Vagina (tissue), 2 donors: Measurements from ENCODE around the gene CLRN3.

Experiments used
- CTCF ChIP-seq, 3 experiments: fragments of 450-650 bp in 2 of 3; fragments of 200-600 bp in 1 of 3; sonication (generic) in 1 of 3; IDR thresholded peaks; one replicate each; pipeline ENCODE4 v1.5.1; 2017 to 2019; ENCODE audit warnings: antibody characterized with exemption in 3 of 3, mild to moderate bottlenecking in 2 of 3, moderate library complexity in 2 of 3
- POLR2A ChIP-seq, 2 donors: fragments of 450-650 bp; IDR thresholded peaks; one replicate each; pipeline ENCODE4 v1.6.1; 2017; ENCODE audit warnings: antibody characterized with exemption in 2 of 2, mild to moderate bottlenecking in 2 of 2, moderate library complexity in 2 of 2
- POLR2AphosphoS5 ChIP-seq, 2 donors: sonication (generic); formaldehyde crosslinking; IDR thresholded peaks; one replicate each; pipeline ENCODE4 v1.9.0; 2017; ENCODE audit warnings: antibody characterized with exemption in 2 of 2, mild to moderate bottlenecking in 2 of 2, low read depth in 1 of 2; ENCODE audit not compliant: insufficient read depth in 1 of 2

GRCh38 chr10:127884501-127884900 lies 8.2 kb downstream of the CLRN3 start:
- TF ChIP-seq CTCF (IDR thresholded peaks at IDR 0.05) (no peak), POLR2AphosphoS5 (IDR thresholded peaks at IDR 0.05; ENCODE audit: insufficient read depth in 1 of 2, low read depth in 1 of 2) (no peak), POLR2A (IDR thresholded peaks at IDR 0.05) (no peak)
